ENCODE measurements around the gene EFCAB14.
"Not testable (repeated sequence)": the region's sequence is repeated elsewhere in the genome, so short reads cannot be mapped to it uniquely, and the experiment has no call there.

- not testable (repeated sequence) for TF ChIP-seq CTCF (IDR thresholded peaks at IDR 0.05 in 8 of 11, conservative IDR thresholded peaks at IDR 0.05 in 3 of 11); POLR2AphosphoS5 (IDR thresholded peaks at IDR 0.05); POLR2A (IDR thresholded peaks at IDR 0.05)
Measured at GRCh38 chr1:46728327-46728873, 9.5 kb upstream of the EFCAB14 start.
